Mucosa of rectum (tissue), 2 donors: ENCODE measurements around the gene SLC44A1.

Experiments
- H3K27ac ChIP-seq, 2 donors: one replicate each; pipeline ENCODE4 v1.7.0; 2013; ENCODE audit warnings: inconsistent platforms in 2 of 2, low read depth in 2 of 2, low read length in 2 of 2
- H3K27me3 ChIP-seq, 2 donors: one replicate each; pipeline ENCODE4 v1.7.0; 2013; ENCODE audit warnings: low read length in 2 of 2; ENCODE audit not compliant: control insufficient read depth in 2 of 2, insufficient read depth in 2 of 2
- H3K36me3 ChIP-seq, 2 donors: one replicate each; pipeline ENCODE4 v1.7.0; 2013; ENCODE audit warnings: low read length in 2 of 2; ENCODE audit not compliant: control insufficient read depth in 2 of 2, insufficient read depth in 2 of 2
- H3K4me1 ChIP-seq, 2 donors: one replicate each; pipeline ENCODE4 v1.7.0; 2013; ENCODE audit warnings: low read length in 2 of 2, mild to moderate bottlenecking in 1 of 2; ENCODE audit not compliant: control insufficient read depth in 2 of 2, insufficient read depth in 2 of 2
- H3K4me3 ChIP-seq, 2 donors: one replicate each; pipeline ENCODE4 v1.7.0; 2013; ENCODE audit warnings: low read length in 2 of 2
- H3K9ac ChIP-seq, 2 donors: one replicate each; pipeline ENCODE4 v1.7.0; 2013; ENCODE audit warnings: low read length in 2 of 2, low read depth in 1 of 2, mild to moderate bottlenecking in 1 of 2
- H3K9me3 ChIP-seq, 2 donors: one replicate each; pipeline ENCODE4 v1.7.0; 2013; ENCODE audit warnings: low read length in 2 of 2; ENCODE audit not compliant: control insufficient read depth in 2 of 2
- donor health status: healthy.
- donor health status: Normal muscosa, but diverticular disease.

SLC44A1 gene

GRCh38 chr9:105308461-105309341 lies 64.2 kb downstream of the SLC44A1 start:
- Histone ChIP-seq H3K4me1 (peaks cover 5 to 8% of the 10 kb centered on the region in 2 donors), H3K36me3 (no peaks in the 10 kb centered on the region), H3K27me3 (no peaks in the 10 kb centered on the region), H3K9me3 (no peaks in the 10 kb centered on the region), H3K27ac (peak overlapping the region in 1 of 2 donors; percentile 10), H3K9ac (no peak overlapping the region), H3K4me3 (no peak overlapping the region)

DNA sequence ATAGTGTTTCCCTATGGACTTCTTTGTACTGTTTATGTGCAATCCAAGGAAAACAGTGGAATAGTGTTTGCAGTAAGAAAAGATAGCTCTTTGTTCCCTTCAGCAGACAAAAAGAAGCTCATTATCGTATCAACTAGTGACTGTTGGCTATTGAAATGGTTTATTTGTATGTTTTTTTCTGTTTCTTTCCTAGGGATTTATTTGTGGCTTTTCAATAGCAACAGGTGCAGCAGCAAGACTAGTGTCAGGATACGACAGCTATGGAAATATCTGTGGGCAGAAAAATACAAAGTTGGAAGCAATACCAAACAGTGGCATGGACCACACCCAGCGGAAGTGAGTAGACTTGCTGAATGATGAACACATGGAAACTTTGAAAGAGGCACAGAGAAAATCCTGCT lies 65.1 kb downstream of the SLC44A1 start:
- peaks cover 2% of the 10 kb centered on the region in 2 donors for H3K36me3 ChIP-seq
- H3K9me3 ChIP-seq = no peaks in the 10 kb centered on the region
- no peak overlapping the region for H3K27ac ChIP-seq
- H3K9ac ChIP-seq = no peak overlapping the region
- peaks cover 5 to 8% of the 10 kb centered on the region in 2 donors for H3K4me1 ChIP-seq
- no peak overlapping the region for H3K4me3 ChIP-seq
- H3K27me3 ChIP-seq = no peaks in the 10 kb centered on the region

GRCh38 chr9:105311306-105311705 lies 66.9 kb downstream of the SLC44A1 start:
- Histone ChIP-seq H3K27me3 (no peaks in the 10 kb centered on the region), H3K9ac (peak overlapping the region in 1 of 2 donors; percentile 12), H3K27ac (peak overlapping the region; percentile 6 to 74), H3K9me3 (no peaks in the 10 kb centered on the region), H3K36me3 (peaks cover 2 to 6% of the 10 kb centered on the region in 2 donors), H3K4me1 (peaks cover 7 to 12% of the 10 kb centered on the region in 2 donors), H3K4me3 (no peak overlapping the region)

GRCh38 chr9:105313238-105313637 lies 68.8 kb downstream of the SLC44A1 start:
- H3K4me1 ChIP-seq = peaks cover 16 to 26% of the 10 kb centered on the region in 2 donors
- no peak overlapping the region for H3K27ac ChIP-seq
- no peaks in the 10 kb centered on the region for H3K9me3 ChIP-seq
- H3K9ac ChIP-seq = no peak overlapping the region
- no peaks in the 10 kb centered on the region for H3K27me3 ChIP-seq
- H3K36me3 ChIP-seq = peaks cover 2 to 6% of the 10 kb centered on the region in 2 donors
- H3K4me3 ChIP-seq = no peak overlapping the region

- Histone ChIP-seq H3K9ac (no peak overlapping the region), H3K9me3 (no peaks in the 10 kb centered on the region), H3K36me3 (peaks cover 2 to 6% of the 10 kb centered on the region in 2 donors), H3K27ac (peak overlapping the region; percentile 2 to 93), H3K4me1 (peaks cover 14 to 41% of the 10 kb centered on the region in 2 donors), H3K4me3 (no peak overlapping the region), H3K27me3 (no peaks in the 10 kb centered on the region)
Measured at GRCh38 chr9:105316703-105317102, 72.3 kb downstream of the SLC44A1 start.

- Histone ChIP-seq H3K9ac (peak overlapping the region; percentile 35 to 46), H3K4me3 (peak overlapping the region; percentile 43 to 51), H3K27me3 (no peaks in the 10 kb centered on the region), H3K36me3 (peaks cover 2 to 6% of the 10 kb centered on the region in 2 donors), H3K4me1 (peaks cover 14 to 43% of the 10 kb centered on the region in 2 donors), H3K9me3 (no peaks in the 10 kb centered on the region), H3K27ac (peak overlapping the region; percentile 90 to 93)
Measured at GRCh38 chr9:105318729-105319191, 74.3 kb downstream of the SLC44A1 start.

GRCh38 chr9:105319202-105319813 lies 74.9 kb downstream of the SLC44A1 start:
- Histone ChIP-seq H3K9me3 (no peaks in the 10 kb centered on the region), H3K4me3 (peak overlapping the region; percentile 43 to 51), H3K36me3 (peaks cover 0 to 4% of the 10 kb centered on the region in 2 donors), H3K4me1 (peaks cover 14 to 43% of the 10 kb centered on the region in 2 donors), H3K9ac (peak overlapping the region in 1 of 2 donors; percentile 46), H3K27ac (peak overlapping the region; percentile 90 to 93), H3K27me3 (no peaks in the 10 kb centered on the region)

GRCh38 chr9:105320568-105320967 lies 76.1 kb downstream of the SLC44A1 start:
- Histone ChIP-seq H3K9ac (no peak overlapping the region), H3K4me3 (no peak overlapping the region), H3K4me1 (peaks cover 18 to 43% of the 10 kb centered on the region in 2 donors), H3K9me3 (no peaks in the 10 kb centered on the region), H3K27ac (peak overlapping the region; percentile 34 to 43), H3K36me3 (peaks cover 0 to under 1% of the 10 kb centered on the region in 2 donors), H3K27me3 (no peaks in the 10 kb centered on the region)

- Histone ChIP-seq H3K27me3 (no peaks in the 10 kb centered on the region), H3K9ac (no peak overlapping the region), H3K9me3 (no peaks in the 10 kb centered on the region), H3K27ac (no peak overlapping the region), H3K36me3 (peaks cover 3% of the 10 kb centered on the region in 2 donors), H3K4me1 (peaks cover 15 to 18% of the 10 kb centered on the region in 2 donors), H3K4me3 (no peak overlapping the region)
Measured at GRCh38 chr9:105328296-105328695, 83.8 kb downstream of the SLC44A1 start.
